Keratinocyte (primary cell): ENCODE results near the gene EPYC. TPM values are rescaled to one million over a fixed set of nuclear protein-coding genes. Genes with fewer than 3 reads are reported as not detected.

Source experiments
- DNase-seq: peaks from one replicate; pipeline ENCODE4 v3.0.0-alpha.2; 2011; ENCODE audit warnings: low read depth, missing footprints, low spot score
- FAIRE-seq: peaks from 2 replicates; lab custom pipeline; 2011; peaks lifted over from hg19 to GRCh38; lab: Jason Lieb, UNC
- H2AFZ ChIP-seq: 2 replicates; pipeline ENCODE4 v1.6.0; 2012; ENCODE audit warnings: low read length, control low read depth, inconsistent platforms; ENCODE audit not compliant: control insufficient read depth
- H3K27ac ChIP-seq: 2 replicates; pipeline ENCODE4 v1.5.1; 2011; ENCODE audit warnings: low read length; ENCODE audit not compliant: control insufficient read depth, insufficient read depth
- H3K27me3 ChIP-seq: 3 replicates; pipeline ENCODE4 v1.6.0; 2011; ENCODE audit warnings: low read length; ENCODE audit not compliant: control insufficient read depth, insufficient read depth; ENCODE audit errors: extremely low read depth
- H3K36me3 ChIP-seq, 2 experiments: 2 replicates in 1 of 2; 3 replicates in 1 of 2; pipeline ENCODE4 v1.5.1; 2011; ENCODE audit warnings: low read length in 2 of 2, mild to moderate bottlenecking in 1 of 2; ENCODE audit not compliant: control insufficient read depth in 2 of 2, insufficient read depth in 2 of 2; ENCODE audit errors: extremely low read depth in 1 of 2
- H3K4me1 ChIP-seq: 3 replicates; pipeline ENCODE4 v1.5.1; 2011; ENCODE audit warnings: low read length; ENCODE audit not compliant: control insufficient read depth, insufficient read depth; ENCODE audit errors: extremely low read depth
- H3K4me2 ChIP-seq: 3 replicates; pipeline ENCODE4 v1.6.0; 2011; ENCODE audit warnings: low read depth, low read length; ENCODE audit not compliant: control insufficient read depth, insufficient read depth; ENCODE audit errors: extremely low read depth
- H3K4me3 ChIP-seq, 3 experiments: fragments of 200-600 bp in 1 of 3; sonication (generic) in 1 of 3; 2 replicates in 2 of 3; 3 replicates in 1 of 3; pipeline ENCODE4 v1.5.1; 2011 to 2016; ENCODE audit warnings: low read length in 3 of 3, mild to moderate bottlenecking in 3 of 3, control low read depth in 2 of 3, inconsistent platforms in 1 of 3, low read depth in 1 of 3, mixed read lengths in 1 of 3, mixed run types in 1 of 3, moderate library complexity in 1 of 3; ENCODE audit not compliant: control insufficient read depth in 2 of 3, insufficient read depth in 2 of 3; ENCODE audit errors: extremely low read depth in 1 of 3
- H3K79me2 ChIP-seq: 2 replicates; pipeline ENCODE4 v1.6.0; 2012; ENCODE audit warnings: low read length; ENCODE audit not compliant: control insufficient read depth, insufficient read depth
- H3K9ac ChIP-seq: 3 replicates; pipeline ENCODE4 v1.6.0; 2011; ENCODE audit warnings: low read length; ENCODE audit not compliant: control insufficient read depth, insufficient read depth; ENCODE audit errors: extremely low read depth
- H3K9me1 ChIP-seq: 3 replicates; pipeline ENCODE4 v1.6.0; 2011; ENCODE audit warnings: low read length; ENCODE audit not compliant: control insufficient read depth, insufficient read depth; ENCODE audit errors: extremely low read depth
- H3K9me3 ChIP-seq: 2 replicates; pipeline ENCODE4 v1.5.1; 2012; ENCODE audit warnings: low read depth, low read length; ENCODE audit not compliant: control insufficient read depth
- H4K20me1 ChIP-seq: 3 replicates; pipeline ENCODE4 v1.6.0; 2011; ENCODE audit warnings: low read length; ENCODE audit not compliant: control insufficient read depth, insufficient read depth; ENCODE audit errors: extremely low read depth
- EZH2 ChIP-seq: IDR thresholded peaks from one replicate; pipeline ENCODE4 v1.6.1; 2012; ENCODE audit warnings: inconsistent platforms, mild to moderate bottlenecking, low read length, moderate library complexity
- dilution Hi-C: fragments of 300-500 bp; cut with MboI; formaldehyde crosslinking; loops from one replicate; pipeline ENCODE4 v1.7.0; 2020; ENCODE audit warnings: low sequenced_read_pairs; ENCODE audit not compliant: extremely low pct_ligation_motif_present
- polyA plus RNA-seq, 5 experiments: library from polyadenylated mRNA; depleted of rRNA in 3 of 5; stranded (reverse) in 3 of 5; stranded (forward) in 1 of 5; unstranded in 1 of 5; fragments of >200 nt; gene quantifications; 1 replicate in 1 of 5; 2 replicates in 3 of 5; 3 replicates in 1 of 5; pipeline versions ENCODE4 v1.2.1 to v1.2.3, GENCODE V29; 2011 to 2012; ENCODE audit warnings: missing spikeins in 2 of 5, low read depth in 1 of 5, low replicate concordance in 1 of 5
- TF ChIP-seq, protein P1 (sequence below), 3 experiments: IDR thresholded peaks in 1 of 3; conservative IDR thresholded peaks in 1 of 3; optimal IDR thresholded peaks in 1 of 3; 2 replicates in 2 of 3; 3 replicates in 1 of 3; pipeline versions ENCODE3 to v1.5.1; 2011; ENCODE audit warnings: low read length in 3 of 3, mild to moderate bottlenecking in 3 of 3, moderate library complexity in 2 of 3, control low read depth in 1 of 3, inconsistent platforms in 1 of 3; ENCODE audit not compliant: insufficient read depth in 2 of 3; ENCODE audit errors: extremely low read depth in 1 of 3

EPYC gene
- polyA plus RNA-seq, 1 donor (not counting 4 experiments of a cell fraction or from before 2014, with no cell fraction given): not detected

DNA sequence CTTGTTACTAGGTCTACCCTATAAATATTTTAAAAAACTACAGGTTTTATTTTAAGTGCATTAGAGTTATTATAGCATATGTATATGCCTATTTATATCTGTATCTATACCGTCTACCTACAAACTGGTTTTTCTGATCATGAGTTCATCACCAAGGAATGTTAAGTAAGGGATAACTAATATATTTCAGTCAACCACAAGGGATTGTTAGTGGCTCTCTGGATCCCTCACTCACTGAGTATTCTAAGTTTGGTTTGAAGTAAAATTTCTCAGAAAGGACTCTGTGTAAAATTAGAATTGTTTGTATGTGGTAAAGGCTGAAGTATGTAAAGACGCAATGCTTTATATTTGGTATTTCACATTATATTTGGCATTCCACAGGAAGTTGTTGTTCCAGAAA lies 4.8 kb downstream of the EPYC start:
- H3K9me3 ChIP-seq: no peaks in the 10 kb centered on the region
- H3K27ac ChIP-seq: no peak overlapping the region
- no peak for TF ChIP-seq EZH2
- TF ChIP-seq, protein P1, sequence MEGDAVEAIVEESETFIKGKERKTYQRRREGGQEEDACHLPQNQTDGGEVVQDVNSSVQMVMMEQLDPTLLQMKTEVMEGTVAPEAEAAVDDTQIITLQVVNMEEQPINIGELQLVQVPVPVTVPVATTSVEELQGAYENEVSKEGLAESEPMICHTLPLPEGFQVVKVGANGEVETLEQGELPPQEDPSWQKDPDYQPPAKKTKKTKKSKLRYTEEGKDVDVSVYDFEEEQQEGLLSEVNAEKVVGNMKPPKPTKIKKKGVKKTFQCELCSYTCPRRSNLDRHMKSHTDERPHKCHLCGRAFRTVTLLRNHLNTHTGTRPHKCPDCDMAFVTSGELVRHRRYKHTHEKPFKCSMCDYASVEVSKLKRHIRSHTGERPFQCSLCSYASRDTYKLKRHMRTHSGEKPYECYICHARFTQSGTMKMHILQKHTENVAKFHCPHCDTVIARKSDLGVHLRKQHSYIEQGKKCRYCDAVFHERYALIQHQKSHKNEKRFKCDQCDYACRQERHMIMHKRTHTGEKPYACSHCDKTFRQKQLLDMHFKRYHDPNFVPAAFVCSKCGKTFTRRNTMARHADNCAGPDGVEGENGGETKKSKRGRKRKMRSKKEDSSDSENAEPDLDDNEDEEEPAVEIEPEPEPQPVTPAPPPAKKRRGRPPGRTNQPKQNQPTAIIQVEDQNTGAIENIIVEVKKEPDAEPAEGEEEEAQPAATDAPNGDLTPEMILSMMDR (optimal IDR thresholded peaks at IDR 0.05 in 1 of 3, IDR thresholded peaks at IDR 0.05 in 1 of 3, conservative IDR thresholded peaks at IDR 0.05 in 1 of 3; ENCODE audit: extremely low read depth in 1 of 3, insufficient read depth in 2 of 3, low read length in 3 of 3): no peak
- H3K4me1 ChIP-seq: no peaks in the 10 kb centered on the region
- FAIRE-seq (no peak), DNase-seq (no peak)
- H3K79me2 ChIP-seq: no peaks in the 10 kb centered on the region
- no peak overlapping the region for H3K4me3 ChIP-seq
- dilution Hi-C loops: loop anchor here (25.0 kb wide), 1 partner anchor 337 kb away; no protein-coding TSS in a partner anchor
- no peak overlapping the region for H3K9ac ChIP-seq
- H4K20me1 ChIP-seq: no peaks in the 10 kb centered on the region
- no peaks in the 10 kb centered on the region for H3K36me3 ChIP-seq
- no peaks in the 10 kb centered on the region for H3K9me1 ChIP-seq
- H2AFZ ChIP-seq: no peak overlapping the region
- H3K4me2 ChIP-seq: no peak overlapping the region
- no peaks in the 10 kb centered on the region for H3K27me3 ChIP-seq

DNA sequence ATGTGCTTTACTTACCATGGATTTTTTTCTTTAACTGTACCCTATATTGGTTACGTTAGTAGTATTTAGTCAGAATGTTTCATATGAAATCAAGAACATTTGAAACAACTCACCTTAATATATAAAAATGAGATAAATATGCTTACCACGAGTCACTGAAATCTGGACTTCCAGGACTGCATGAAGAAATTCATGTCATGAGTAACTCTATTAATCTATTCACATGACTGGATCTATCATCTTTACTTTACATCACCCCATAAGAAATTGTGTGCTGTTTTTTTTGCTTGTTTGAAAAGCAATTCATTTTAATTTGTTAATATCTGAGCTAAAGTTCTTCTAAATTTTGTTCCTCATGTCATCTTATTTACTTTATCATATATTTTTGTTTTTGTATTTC lies 5.2 kb downstream of the EPYC start:
- Histone ChIP-seq H3K4me2 (no peak overlapping the region), H3K9ac (no peak overlapping the region), H3K9me1 (no peaks in the 10 kb centered on the region), H3K9me3 (no peaks in the 10 kb centered on the region), H3K27ac (no peak overlapping the region), H3K36me3 (no peaks in the 10 kb centered on the region), H3K79me2 (no peaks in the 10 kb centered on the region), H3K4me3 (no peak overlapping the region), H4K20me1 (no peaks in the 10 kb centered on the region), H2AFZ (no peak overlapping the region), H3K27me3 (no peaks in the 10 kb centered on the region), H3K4me1 (no peaks in the 10 kb centered on the region)
- TF ChIP-seq, protein P1 (optimal IDR thresholded peaks at IDR 0.05 in 1 of 3, IDR thresholded peaks at IDR 0.05 in 1 of 3, conservative IDR thresholded peaks at IDR 0.05 in 1 of 3; ENCODE audit: extremely low read depth in 1 of 3, insufficient read depth in 2 of 3, low read length in 3 of 3): no peak
- no peak for TF ChIP-seq EZH2
- no peak for FAIRE-seq
- dilution Hi-C loops: loop anchor here (25.0 kb wide), 1 partner anchor 338 kb away; no protein-coding TSS in a partner anchor
- no peak for DNase-seq
